Rectal smooth muscle tissue (tissue), 1 donor: ENCODE data around the gene HDGFL1.

ENCODE experiments used
- H3K27ac ChIP-seq: one replicate; pipeline ENCODE4 v1.7.0; 2013; ENCODE audit warnings: low read depth, low read length, inconsistent platforms
- H3K27me3 ChIP-seq: one replicate; pipeline ENCODE4 v1.7.0; 2013; ENCODE audit warnings: low read length; ENCODE audit not compliant: control insufficient read depth, insufficient read depth
- H3K36me3 ChIP-seq: one replicate; pipeline ENCODE4 v1.7.0; 2013; ENCODE audit warnings: low read length; ENCODE audit not compliant: control insufficient read depth, insufficient read depth
- H3K4me1 ChIP-seq: one replicate; pipeline ENCODE4 v1.7.0; 2013; ENCODE audit warnings: low read length; ENCODE audit not compliant: control insufficient read depth, insufficient read depth
- H3K4me3 ChIP-seq: one replicate; pipeline ENCODE4 v1.7.0; 2013; ENCODE audit warnings: low read length
- H3K9ac ChIP-seq: one replicate; pipeline ENCODE4 v1.7.0; 2013; ENCODE audit warnings: low read length

HDGFL1 gene

DNA sequence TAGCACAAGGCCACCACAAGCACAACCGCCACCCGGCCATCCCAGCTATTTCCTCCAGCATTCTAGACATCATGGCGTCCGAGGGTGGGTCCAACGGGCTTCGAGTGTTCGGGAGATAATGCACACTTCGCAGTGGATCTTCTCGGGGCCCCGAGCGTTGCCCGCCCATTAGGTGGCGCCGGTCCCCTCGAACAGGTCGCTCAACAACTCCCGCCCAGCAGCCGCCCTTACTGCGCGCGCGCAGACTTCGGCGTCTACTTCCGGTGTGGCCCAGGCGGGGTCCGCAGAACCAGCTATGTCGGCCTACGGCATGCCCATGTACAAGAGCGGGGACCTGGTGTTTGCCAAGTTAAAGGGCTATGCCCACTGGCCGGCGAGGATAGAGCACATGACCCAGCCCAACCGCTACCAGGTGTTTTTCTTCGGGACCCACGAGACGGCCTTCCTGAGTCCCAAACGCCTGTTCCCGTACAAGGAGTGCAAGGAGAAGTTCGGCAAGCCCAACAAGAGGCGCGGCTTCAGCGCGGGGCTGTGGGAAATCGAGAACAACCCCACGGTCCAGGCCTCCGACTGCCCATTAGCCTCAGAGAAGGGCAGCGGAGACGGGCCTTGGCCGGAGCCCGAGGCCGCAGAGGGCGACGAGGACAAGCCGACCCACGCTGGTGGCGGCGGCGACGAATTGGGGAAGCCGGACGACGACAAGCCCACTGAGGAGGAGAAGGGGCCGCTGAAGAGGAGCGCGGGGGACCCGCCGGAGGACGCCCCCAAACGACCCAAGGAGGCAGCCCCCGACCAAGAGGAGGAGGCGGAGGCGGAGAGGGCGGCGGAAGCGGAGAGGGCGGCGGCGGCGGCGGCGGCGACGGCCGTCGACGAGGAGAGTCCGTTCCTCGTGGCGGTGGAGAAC, at the start of gene HDGFL1:
HDGFL1 (plus strand) TSS at position 286 of the 904 bp plus-strand sequence; CDS start at position 296, 10 bp downstream.
- no peak within 1 kb of the TSS for H3K27ac ChIP-seq
- no peaks in the 10 kb centered on the region for H3K27me3 ChIP-seq
- H3K36me3 ChIP-seq = no peaks in the 10 kb centered on the region
- no peaks in the 10 kb centered on the region for H3K4me1 ChIP-seq
- no peak within 1 kb of the TSS for H3K9ac ChIP-seq
- H3K4me3 ChIP-seq = no peak within 1 kb of the TSS

DNA sequence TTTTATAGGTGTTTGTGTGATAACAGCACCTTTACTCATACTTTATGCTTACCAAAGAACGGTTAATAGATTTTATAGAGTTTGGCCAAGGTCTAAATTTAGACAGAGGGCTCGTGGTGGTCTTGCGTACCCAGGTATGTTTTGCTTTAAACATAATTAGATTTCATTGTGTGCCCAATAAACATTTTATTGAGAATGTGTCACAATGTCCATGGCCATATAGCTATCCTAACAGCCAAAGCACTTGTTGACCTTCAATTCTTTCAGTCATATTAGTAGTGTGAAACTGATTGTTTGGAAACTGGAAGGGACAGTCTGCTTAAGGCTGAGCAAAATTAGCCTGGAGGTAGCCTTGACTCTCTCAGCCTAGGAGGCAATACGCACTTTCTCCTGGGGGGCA, 48.3 kb upstream of the HDGFL1 start:
- Histone ChIP-seq H3K9ac (no peak overlapping the region), H3K4me3 (no peak overlapping the region), H3K27me3 (no peaks in the 10 kb centered on the region), H3K36me3 (no peaks in the 10 kb centered on the region), H3K4me1 (no peaks in the 10 kb centered on the region), H3K27ac (no peak overlapping the region)

DNA sequence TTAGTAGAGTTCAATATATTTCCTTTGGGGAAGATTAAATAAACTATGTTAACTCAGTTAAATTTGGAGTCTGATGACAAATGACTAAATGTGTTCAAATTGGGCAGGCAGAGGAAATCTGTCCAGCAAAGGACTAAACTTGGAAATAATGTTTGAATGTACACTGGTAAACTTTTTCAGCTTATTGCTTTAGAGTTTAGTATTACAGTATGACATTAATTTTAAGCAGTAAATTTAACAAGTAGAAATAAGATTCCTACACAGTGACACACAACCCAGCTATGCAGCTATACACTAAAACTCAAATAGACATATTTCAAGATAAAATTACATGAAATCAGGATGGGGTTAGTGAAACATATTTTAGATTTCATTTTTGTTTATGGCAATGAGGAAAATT, 42.6 kb upstream of the HDGFL1 start:
- Histone ChIP-seq H3K27me3 (no peaks in the 10 kb centered on the region), H3K4me3 (no peak overlapping the region), H3K36me3 (no peaks in the 10 kb centered on the region), H3K27ac (no peak overlapping the region), H3K9ac (no peak overlapping the region), H3K4me1 (no peaks in the 10 kb centered on the region)

DNA sequence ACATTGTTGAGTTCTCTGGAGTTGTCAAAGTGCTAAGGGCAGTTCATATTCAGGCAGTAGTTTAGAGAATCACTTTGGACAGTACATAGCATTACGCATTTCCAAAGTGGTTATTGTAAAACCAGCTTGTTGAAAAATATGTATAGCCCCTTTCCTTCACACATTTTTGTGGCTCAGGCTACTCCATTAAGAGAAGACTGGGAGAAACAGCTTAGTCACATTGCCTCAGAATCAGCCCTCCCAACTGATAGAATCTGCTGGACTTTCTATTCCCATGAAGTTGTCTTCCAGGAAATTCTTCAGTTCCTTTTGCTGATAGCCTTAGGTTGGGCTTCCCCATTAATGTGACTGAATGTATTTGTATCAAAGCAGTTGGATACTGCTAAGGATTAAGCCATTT, 39.5 kb upstream of the HDGFL1 start:
- no peaks in the 10 kb centered on the region for H3K4me1 ChIP-seq
- no peaks in the 10 kb centered on the region for H3K36me3 ChIP-seq
- H3K27ac ChIP-seq = no peak overlapping the region
- H3K4me3 ChIP-seq = no peak overlapping the region
- H3K27me3 ChIP-seq = no peaks in the 10 kb centered on the region
- H3K9ac ChIP-seq = no peak overlapping the region

DNA sequence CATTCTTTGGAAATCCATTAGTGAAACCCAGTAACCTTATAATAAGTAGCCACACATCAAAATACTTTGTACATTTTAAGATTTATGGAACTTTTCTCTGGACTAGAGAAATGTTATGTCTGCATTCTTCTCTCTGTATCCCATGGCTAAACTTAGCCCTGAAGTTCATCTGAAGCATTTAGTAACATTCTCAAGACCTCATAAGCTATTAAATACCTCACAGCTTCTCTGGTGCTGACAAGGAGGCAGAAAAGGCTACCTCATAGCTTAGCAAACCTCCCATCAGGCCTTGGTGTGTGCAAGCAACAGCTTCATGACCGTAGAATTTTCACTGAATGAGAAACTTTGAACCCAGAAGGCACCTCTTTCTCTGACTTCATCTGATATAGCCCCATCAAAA, 38.9 kb upstream of the HDGFL1 start:
- Histone ChIP-seq H3K36me3 (no peaks in the 10 kb centered on the region), H3K27me3 (no peaks in the 10 kb centered on the region), H3K4me1 (no peaks in the 10 kb centered on the region), H3K4me3 (no peak overlapping the region), H3K27ac (no peak overlapping the region), H3K9ac (no peak overlapping the region)

DNA sequence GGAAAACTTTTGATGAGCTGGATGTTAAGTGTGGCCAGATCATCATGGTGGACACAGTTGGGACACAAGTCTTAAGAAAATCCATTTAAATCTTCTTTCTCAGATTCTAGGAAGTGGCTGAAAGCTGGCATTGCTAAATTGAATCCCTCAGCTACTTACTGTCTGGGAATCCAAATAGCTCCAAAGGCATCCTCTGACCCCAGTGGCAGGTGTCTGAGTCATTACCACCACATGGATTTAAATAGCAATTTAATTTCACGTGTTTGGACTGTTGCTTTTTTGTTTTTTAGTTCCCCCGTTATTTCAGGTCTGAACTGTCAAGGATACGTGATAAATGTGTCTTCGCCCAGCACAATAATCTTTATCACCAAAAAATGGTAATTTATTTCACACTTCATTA, 33.2 kb upstream of the HDGFL1 start:
- Histone ChIP-seq H3K9ac (no peak overlapping the region), H3K4me1 (no peaks in the 10 kb centered on the region), H3K27me3 (no peaks in the 10 kb centered on the region), H3K27ac (no peak overlapping the region), H3K36me3 (no peaks in the 10 kb centered on the region), H3K4me3 (no peak overlapping the region)

DNA sequence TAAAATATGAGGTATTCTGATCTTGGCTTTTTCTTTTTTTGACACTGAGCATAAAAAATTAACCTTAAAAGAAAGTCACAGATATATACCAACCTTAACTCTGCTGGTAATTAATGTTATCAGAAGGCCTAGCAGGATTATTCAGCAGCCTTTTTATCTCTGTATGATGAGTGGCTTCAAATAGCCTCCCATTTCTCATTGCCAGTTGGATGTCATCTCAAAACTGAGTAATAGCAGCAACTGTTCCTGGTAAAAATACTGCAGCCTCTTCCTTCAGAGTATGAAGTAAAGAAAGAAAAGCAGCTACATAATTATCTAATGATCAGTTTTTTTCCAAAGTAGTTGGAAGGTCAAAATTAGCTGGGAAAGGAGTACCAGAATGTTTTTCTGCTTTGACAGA, 24.9 kb upstream of the HDGFL1 start:
- no peaks in the 10 kb centered on the region for H3K27me3 ChIP-seq
- H3K4me3 ChIP-seq = no peak overlapping the region
- H3K9ac ChIP-seq = no peak overlapping the region
- no peaks in the 10 kb centered on the region for H3K36me3 ChIP-seq
- H3K27ac ChIP-seq = no peak overlapping the region
- peaks cover 5% of the 10 kb centered on the region for H3K4me1 ChIP-seq

DNA sequence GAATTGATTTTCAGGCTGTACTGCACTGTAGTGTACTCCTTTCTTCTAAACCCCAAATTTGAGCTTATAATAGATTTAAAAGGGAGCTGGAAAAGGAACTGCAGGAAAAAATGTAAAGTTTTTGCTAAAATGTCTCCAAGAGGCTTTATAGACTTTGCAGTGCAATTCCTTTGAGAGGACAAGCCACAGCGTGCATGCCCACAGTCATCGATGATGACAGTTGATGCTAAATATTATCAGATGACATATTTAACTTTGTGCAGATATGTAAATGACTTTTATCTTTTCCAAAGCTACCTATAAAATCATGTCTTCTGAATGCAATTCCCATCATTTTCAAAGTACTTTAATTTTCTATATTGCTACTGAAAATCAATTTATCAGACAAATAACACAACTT, 24.3 kb upstream of the HDGFL1 start:
- no peak overlapping the region for H3K9ac ChIP-seq
- H3K27ac ChIP-seq = no peak overlapping the region
- H3K4me3 ChIP-seq = no peak overlapping the region
- no peaks in the 10 kb centered on the region for H3K27me3 ChIP-seq
- peaks cover 5% of the 10 kb centered on the region for H3K4me1 ChIP-seq
- H3K36me3 ChIP-seq = no peaks in the 10 kb centered on the region

DNA sequence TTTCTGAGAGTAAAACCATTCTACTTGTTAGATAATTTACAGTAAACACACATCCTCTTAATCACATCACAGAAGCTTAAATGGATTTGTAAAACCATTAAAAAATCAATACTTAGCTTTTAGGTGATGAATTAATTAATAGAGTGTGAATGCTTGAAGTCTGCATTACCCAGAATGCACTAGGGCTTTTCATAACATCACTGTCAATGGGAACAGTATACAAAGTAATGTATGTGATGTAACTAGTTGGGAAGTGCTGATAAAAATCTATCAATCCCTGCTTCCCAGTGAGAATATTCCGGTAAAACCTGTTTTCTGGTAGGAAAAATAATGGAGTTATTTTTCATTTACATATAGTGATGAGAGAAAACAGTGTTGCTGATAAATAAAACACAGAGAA, 23.1 kb upstream of the HDGFL1 start:
- Histone ChIP-seq H3K4me1 (peaks cover 5% of the 10 kb centered on the region), H3K9ac (no peak overlapping the region), H3K27ac (no peak overlapping the region), H3K4me3 (no peak overlapping the region), H3K27me3 (no peaks in the 10 kb centered on the region), H3K36me3 (no peaks in the 10 kb centered on the region)

DNA sequence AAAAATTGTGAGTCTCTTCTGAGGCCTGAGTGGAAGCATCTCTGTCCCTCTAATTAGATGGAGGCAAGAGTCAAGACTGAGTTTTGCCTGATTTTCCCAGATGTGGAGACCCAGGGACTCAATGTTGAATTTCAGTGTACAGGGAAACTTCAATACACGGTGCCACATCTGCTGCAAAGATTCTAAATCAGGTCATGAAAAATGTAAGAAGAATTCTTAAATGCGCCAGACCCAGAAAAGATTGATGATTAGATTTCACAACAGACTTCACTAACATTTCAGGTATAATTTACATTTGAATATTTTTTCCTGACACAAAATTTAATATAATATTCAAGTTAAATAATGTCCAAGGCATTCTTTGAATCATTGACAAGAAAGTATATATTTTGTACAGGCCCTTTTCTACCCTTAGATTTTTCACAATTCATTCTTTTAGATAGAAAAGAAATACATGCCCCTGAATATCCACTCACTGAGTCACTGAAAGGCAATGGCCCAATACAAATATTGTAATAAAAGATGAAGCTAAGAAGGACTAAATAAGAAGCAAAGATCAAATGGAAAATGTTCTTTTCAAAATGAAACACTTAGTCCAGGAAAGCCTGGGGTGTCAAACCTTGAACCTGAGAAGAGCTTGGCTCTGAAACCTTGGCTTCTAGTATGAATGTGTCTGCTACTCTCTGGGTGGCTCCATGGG, 18.2 kb upstream of the HDGFL1 start:
- Histone ChIP-seq H3K4me1 (peaks cover 4% of the 10 kb centered on the region), H3K9ac (no peak overlapping the region), H3K4me3 (no peak overlapping the region), H3K36me3 (no peaks in the 10 kb centered on the region), H3K27ac (no peak overlapping the region), H3K27me3 (no peaks in the 10 kb centered on the region)

DNA sequence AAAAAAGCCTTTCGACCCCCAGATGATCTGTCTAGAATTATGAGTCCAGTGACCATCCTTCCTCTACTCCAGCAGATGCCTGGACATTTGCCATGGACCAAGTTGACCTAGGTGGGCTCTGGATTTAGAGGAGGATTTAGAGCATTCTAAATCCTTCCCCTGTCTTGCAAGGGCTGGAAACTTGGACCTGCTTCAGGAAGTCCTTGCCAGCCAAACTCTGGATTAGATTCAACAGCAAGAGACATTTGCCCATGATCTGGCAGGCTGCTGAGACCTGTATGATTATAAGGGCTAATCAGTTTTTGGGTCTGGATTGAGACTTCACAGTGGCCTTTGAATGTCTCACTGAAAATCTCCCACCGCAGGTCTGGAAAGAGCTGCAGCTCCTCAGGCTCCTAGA, 13.1 kb upstream of the HDGFL1 start:
- Histone ChIP-seq H3K4me3 (no peak overlapping the region), H3K27me3 (no peaks in the 10 kb centered on the region), H3K36me3 (no peaks in the 10 kb centered on the region), H3K4me1 (peaks cover 20% of the 10 kb centered on the region), H3K9ac (no peak overlapping the region), H3K27ac (no peak overlapping the region)

DNA sequence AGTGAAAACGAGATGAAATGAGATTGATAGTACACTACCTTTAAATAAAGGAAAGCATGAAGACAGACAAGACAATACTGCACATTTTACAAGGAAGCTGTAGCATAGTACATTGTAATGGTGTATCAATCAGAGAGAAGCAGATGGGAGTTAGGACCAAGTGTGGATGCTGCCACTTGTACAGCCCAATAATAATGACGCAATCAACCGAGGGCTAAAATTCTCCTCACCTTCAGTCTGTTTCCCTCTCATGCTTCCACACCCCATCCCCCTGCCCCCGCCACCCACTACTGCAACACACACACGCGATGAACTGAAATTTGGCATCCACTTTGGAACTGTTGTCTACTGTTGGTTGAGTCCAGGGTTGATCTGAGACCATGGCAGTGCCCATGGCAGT, 12.4 kb upstream of the HDGFL1 start:
- Histone ChIP-seq H3K4me1 (peaks cover 20% of the 10 kb centered on the region), H3K27me3 (no peaks in the 10 kb centered on the region), H3K36me3 (no peaks in the 10 kb centered on the region), H3K4me3 (no peak overlapping the region), H3K27ac (no peak overlapping the region), H3K9ac (no peak overlapping the region)
